WTC11 (cell line): Measurements from ENCODE around the gene TRIM38. TPM values are rescaled to one million over a fixed set of nuclear protein-coding genes. Genes with fewer than 3 reads are reported as not detected.

ENCODE experiments used
- ATAC-seq: fragments of 200-7000 bp; cut with Tn5 transposase; 2 replicates; pipeline ENCODE4 v1.10.0; 2021; ENCODE audit warnings: mild to moderate bottlenecking, moderate library complexity
- CTCF ChIA-PET: fragments of 300-600 bp; sonication (Branson Sonifier 250); formaldehyde crosslinking; loops from one replicate; lab custom pipeline; 2021; ENCODE audit warnings: antibody characterized with exemption; lab: Charles Lee
- POLR2A ChIA-PET: fragments of 350-600 bp; sonication (Branson Sonifier 250); formaldehyde crosslinking; loops from one replicate; lab custom pipeline; 2021; ENCODE audit warnings: antibody characterized with exemption; lab: Charles Lee
- DNase-seq: peaks from one replicate; pipeline ENCODE4 v3.0.0; 2021; ENCODE audit warnings: low spot score
- H3K27ac Mint-ChIP-seq: 2 replicates; pipeline ENCODE4 v1.8.0; 2021; ENCODE audit warnings: mixed read lengths
- H3K27me3 Mint-ChIP-seq: 2 replicates; pipeline ENCODE4 v1.8.0; 2021; ENCODE audit warnings: low read depth, mild to moderate bottlenecking, moderate library complexity, mixed read lengths
- H3K36me3 Mint-ChIP-seq: 2 replicates; pipeline ENCODE4 v1.8.0; 2021; ENCODE audit warnings: mixed read lengths
- H3K4me1 Mint-ChIP-seq: 2 replicates; pipeline ENCODE4 v1.8.0; 2022; ENCODE audit warnings: mixed read lengths
- H3K4me3 Mint-ChIP-seq: 2 replicates; pipeline ENCODE4 v1.8.0; 2021; ENCODE audit warnings: mild to moderate bottlenecking, moderate library complexity, mixed read lengths
- H3K9me3 Mint-ChIP-seq: 2 replicates; pipeline ENCODE4 v1.8.0; 2021; ENCODE audit warnings: mixed read lengths
- AR ChIP-seq: fragments of 250-450 bp; sonication (Bioruptor Pico); IDR thresholded peaks from 2 replicates; pipeline ENCODE4 v1.9.0; 2021; ENCODE audit warnings: mild to moderate bottlenecking
- CREB1 ChIP-seq: sonication (generic); formaldehyde crosslinking; IDR thresholded peaks from 2 replicates; pipeline ENCODE4 v1.8.0; 2023; ENCODE audit warnings: mild to moderate bottlenecking, missing genetic modification reagents
- E2F4 ChIP-seq: sonication (generic); formaldehyde crosslinking; IDR thresholded peaks from 2 replicates; pipeline ENCODE4 v1.8.1; 2022; ENCODE audit warnings: low read depth, mild to moderate bottlenecking, moderate library complexity, missing genetic modification reagents, borderline replicate concordance
- E2F5 ChIP-seq: sonication (generic); formaldehyde crosslinking; IDR thresholded peaks from 2 replicates; pipeline ENCODE4 v1.8.1; 2022; ENCODE audit warnings: mild to moderate bottlenecking, moderate library complexity, missing genetic modification reagents
- ELF4 ChIP-seq: sonication (generic); formaldehyde crosslinking; IDR thresholded peaks from 2 replicates; pipeline ENCODE4 v1.8.1; 2022; ENCODE audit warnings: low read depth, mild to moderate bottlenecking, moderate library complexity, missing genetic modification reagents
- ETV6 ChIP-seq: sonication (generic); formaldehyde crosslinking; IDR thresholded peaks from 2 replicates; pipeline ENCODE4 v1.8.1; 2022; ENCODE audit warnings: mild to moderate bottlenecking, missing genetic modification reagents
- FOXP4 ChIP-seq: sonication (generic); formaldehyde crosslinking; IDR thresholded peaks from 2 replicates; pipeline ENCODE4 v1.8.0; 2022; ENCODE audit warnings: mild to moderate bottlenecking, missing genetic modification reagents
- IRF1 ChIP-seq: sonication (generic); formaldehyde crosslinking; IDR thresholded peaks from 2 replicates; pipeline ENCODE4 v1.8.0; 2023; ENCODE audit warnings: missing genetic modification reagents
- JUN ChIP-seq: sonication (generic); formaldehyde crosslinking; IDR thresholded peaks from 2 replicates; pipeline ENCODE4 v1.8.0; 2023; ENCODE audit warnings: mild to moderate bottlenecking, missing genetic modification reagents
- MXD4 ChIP-seq: fragments of 250-450 bp; sonication (Bioruptor Pico); IDR thresholded peaks from 2 replicates; pipeline ENCODE4 v1.8.0; 2021; ENCODE audit warnings: mild to moderate bottlenecking, moderate library complexity, borderline replicate concordance
- MYBL2 ChIP-seq: sonication (generic); formaldehyde crosslinking; IDR thresholded peaks from 2 replicates; pipeline ENCODE4 v1.8.1; 2023; ENCODE audit warnings: mild to moderate bottlenecking, moderate library complexity, missing genetic modification reagents
- NFATC4 ChIP-seq: fragments of 250-450 bp; sonication (Bioruptor Pico); IDR thresholded peaks from 2 replicates; pipeline ENCODE4 v1.9.0; 2021; ENCODE audit warnings: mild to moderate bottlenecking
- NFYB ChIP-seq: sonication (generic); formaldehyde crosslinking; conservative IDR thresholded peaks from 2 replicates; pipeline ENCODE4 v1.8.0; 2022; ENCODE audit warnings: low read depth, missing genetic modification reagents
- NR3C1 ChIP-seq: sonication (generic); formaldehyde crosslinking; conservative IDR thresholded peaks from 2 replicates; pipeline ENCODE4 v1.8.1; 2023; ENCODE audit warnings: low read depth, mild to moderate bottlenecking, missing genetic modification reagents
- TCF7 ChIP-seq: sonication (generic); formaldehyde crosslinking; IDR thresholded peaks from 2 replicates; pipeline ENCODE4 v1.8.0; 2022; ENCODE audit warnings: mild to moderate bottlenecking, low read depth, missing genetic modification reagents, moderate library complexity
- TEAD4 ChIP-seq: sonication (generic); formaldehyde crosslinking; IDR thresholded peaks from 2 replicates; pipeline ENCODE4 v1.8.0; 2022; ENCODE audit warnings: mild to moderate bottlenecking, missing genetic modification reagents
- ZNF121 ChIP-seq: sonication (generic); formaldehyde crosslinking; IDR thresholded peaks from 2 replicates; pipeline ENCODE4 v1.8.0; 2023; ENCODE audit warnings: missing genetic modification reagents
- ZNF219 ChIP-seq: sonication (generic); formaldehyde crosslinking; IDR thresholded peaks from 2 replicates; pipeline ENCODE4 v1.8.0; 2023; ENCODE audit warnings: missing genetic modification reagents, mild to moderate bottlenecking, borderline replicate concordance
- ZNF232 ChIP-seq: sonication (generic); formaldehyde crosslinking; IDR thresholded peaks from 2 replicates; pipeline ENCODE4 v1.8.0; 2022; ENCODE audit warnings: mild to moderate bottlenecking, missing genetic modification reagents
- ZNF396 ChIP-seq: fragments of 250-450 bp; sonication (Bioruptor Pico); IDR thresholded peaks from 2 replicates; pipeline ENCODE4 v1.8.0; 2021; ENCODE audit warnings: mild to moderate bottlenecking, moderate library complexity, borderline replicate concordance
- total RNA-seq: library from RNA; stranded (reverse); gene quantifications from 3 replicates; pipeline ENCODE4 v1.2.3, GENCODE V29; 2021
- TF ChIP-seq, protein P1 (sequence below): sonication (generic); formaldehyde crosslinking; IDR thresholded peaks from 2 replicates; pipeline ENCODE4 v1.8.0; 2022; ENCODE audit warnings: missing genetic modification reagents

The TRIM38 gene
- total RNA-seq, 1 experiment from 2014 or later = 1.6 TPM

- H3K27me3 Mint-ChIP-seq = no peaks in the 10 kb centered on the region
- peak overlapping the region; percentile 96 for H3K27ac Mint-ChIP-seq
- TF ChIP-seq JUN (CRISPR knock-in tag) (no peak), NFYB (CRISPR knock-in tag) (peak; percentile 56; the same call in 1 of the 2 replicates)
- TF ChIP-seq, all 79 proteins: peak for 1
- Mint-ChIP-seq H3K4me3 (peak overlapping the region; percentile 76), H3K9me3 (peaks cover 6% of the 10 kb centered on the region), H3K36me3 (no peaks in the 10 kb centered on the region), H3K4me1 (peaks cover 36% of the 10 kb centered on the region)
- POLR2A ChIA-PET = interaction anchor here (0.5 to 8.4 kb wide), 10 partner anchors 9 to 1875 kb away, joined by 3 to 199 read pairs (median 14); a partner anchor contains a TSS
- ATAC-seq = peak; percentile 33
- peak; percentile 83 for DNase-seq
- CTCF ChIA-PET = interaction anchor here (0.8 to 4.2 kb wide), 4 partner anchors 8 to 229 kb away, joined by 3 to 23 read pairs (median 10); no protein-coding TSS in a partner anchor
Observed at GRCh38 chr6:26017632-26017966, 55.0 kb downstream of the TRIM38 start.

DNA sequence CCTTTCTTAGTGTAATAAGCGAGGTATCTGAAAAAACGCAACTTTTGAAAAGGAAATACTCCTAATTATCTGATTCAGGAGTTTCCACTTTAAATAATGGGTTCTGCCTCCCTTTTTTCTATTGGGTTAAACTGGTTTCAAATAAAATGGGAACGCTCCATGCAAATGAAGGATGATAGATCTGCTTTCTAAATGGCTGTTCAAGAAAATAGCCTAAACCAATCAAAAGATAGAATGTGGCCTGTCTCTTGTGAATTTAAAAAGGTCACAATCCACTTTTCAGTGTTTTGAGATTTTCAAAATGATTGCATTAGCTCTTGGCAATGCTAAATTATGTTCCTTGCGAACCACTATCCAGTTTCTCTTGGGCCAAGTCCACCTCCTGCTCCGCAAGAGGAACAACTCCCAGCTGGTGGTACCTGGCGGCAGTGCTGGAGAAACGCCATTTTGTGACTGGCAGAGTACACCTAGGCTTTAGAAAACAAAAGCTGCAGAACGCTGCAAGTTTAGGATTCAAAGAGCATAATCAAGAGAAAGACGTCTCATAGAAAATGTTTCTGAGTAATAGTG lies 56.7 kb downstream of the TRIM38 start:
- POLR2A ChIA-PET = interaction anchor here (0.8 to 8.4 kb wide), 12 partner anchors 9 to 1874 kb away, joined by 3 to 199 read pairs (median 18); a partner anchor contains a TSS
- TF ChIP-seq AR (CRISPR knock-in tag) (no peak), MYBL2 (CRISPR knock-in tag) (no peak), ELF4 (CRISPR knock-in tag) (no peak), E2F4 (CRISPR knock-in tag) (no peak), TEAD4 (CRISPR knock-in tag) (no peak), ZNF219 (no peak), NFATC4 (CRISPR knock-in tag) (no peak), CREB1 (CRISPR knock-in tag) (no peak), MXD4 (no peak), ZNF396 (CRISPR knock-in tag) (no peak), NR3C1 (CRISPR knock-in tag) (no peak), TCF7 (CRISPR knock-in tag) (no peak), ZNF121 (CRISPR knock-in tag) (no peak)
- TF ChIP-seq, all 79 proteins: peak for 0
- peaks cover 51% of the 10 kb centered on the region for H3K4me1 Mint-ChIP-seq
- ATAC-seq (no peak), DNase-seq (no peak)
- no peaks in the 10 kb centered on the region for H3K36me3 Mint-ChIP-seq
- H3K27me3 Mint-ChIP-seq = no peaks in the 10 kb centered on the region
- peaks cover 6% of the 10 kb centered on the region for H3K9me3 Mint-ChIP-seq
- H3K4me3 Mint-ChIP-seq = peak overlapping the region; percentile 97
- peak overlapping the region; percentile 96 for H3K27ac Mint-ChIP-seq
- CTCF ChIA-PET = interaction anchor here (4.0 kb wide), 1 partner anchor 27 kb away, joined by 19 read pairs; no protein-coding TSS in a partner anchor

DNA sequence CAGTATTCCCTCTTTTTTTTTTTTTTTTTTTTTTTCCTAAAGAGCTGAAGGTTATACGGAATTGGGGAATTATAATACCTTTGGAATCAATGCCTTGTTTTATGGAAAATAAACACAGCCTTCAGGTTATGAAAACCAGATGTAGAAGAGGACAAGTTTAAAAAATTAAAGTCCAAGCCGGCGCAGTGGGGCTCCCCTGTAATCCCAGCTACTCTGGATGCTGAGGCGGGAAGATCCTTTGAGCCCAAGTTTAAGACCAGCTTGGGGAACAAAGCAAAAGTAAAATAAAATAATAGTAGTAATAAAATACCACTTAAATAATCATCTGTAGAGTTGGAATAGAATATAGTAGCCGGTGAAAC lies 57.3 kb downstream of the TRIM38 start:
- CTCF ChIA-PET = interaction anchor here (0.7 to 4.0 kb wide), 2 partner anchors 14 to 28 kb away, joined by 3 to 19 read pairs; no protein-coding TSS in a partner anchor
- H3K9me3 Mint-ChIP-seq = peaks cover 6% of the 10 kb centered on the region
- TF ChIP-seq, protein P1, sequence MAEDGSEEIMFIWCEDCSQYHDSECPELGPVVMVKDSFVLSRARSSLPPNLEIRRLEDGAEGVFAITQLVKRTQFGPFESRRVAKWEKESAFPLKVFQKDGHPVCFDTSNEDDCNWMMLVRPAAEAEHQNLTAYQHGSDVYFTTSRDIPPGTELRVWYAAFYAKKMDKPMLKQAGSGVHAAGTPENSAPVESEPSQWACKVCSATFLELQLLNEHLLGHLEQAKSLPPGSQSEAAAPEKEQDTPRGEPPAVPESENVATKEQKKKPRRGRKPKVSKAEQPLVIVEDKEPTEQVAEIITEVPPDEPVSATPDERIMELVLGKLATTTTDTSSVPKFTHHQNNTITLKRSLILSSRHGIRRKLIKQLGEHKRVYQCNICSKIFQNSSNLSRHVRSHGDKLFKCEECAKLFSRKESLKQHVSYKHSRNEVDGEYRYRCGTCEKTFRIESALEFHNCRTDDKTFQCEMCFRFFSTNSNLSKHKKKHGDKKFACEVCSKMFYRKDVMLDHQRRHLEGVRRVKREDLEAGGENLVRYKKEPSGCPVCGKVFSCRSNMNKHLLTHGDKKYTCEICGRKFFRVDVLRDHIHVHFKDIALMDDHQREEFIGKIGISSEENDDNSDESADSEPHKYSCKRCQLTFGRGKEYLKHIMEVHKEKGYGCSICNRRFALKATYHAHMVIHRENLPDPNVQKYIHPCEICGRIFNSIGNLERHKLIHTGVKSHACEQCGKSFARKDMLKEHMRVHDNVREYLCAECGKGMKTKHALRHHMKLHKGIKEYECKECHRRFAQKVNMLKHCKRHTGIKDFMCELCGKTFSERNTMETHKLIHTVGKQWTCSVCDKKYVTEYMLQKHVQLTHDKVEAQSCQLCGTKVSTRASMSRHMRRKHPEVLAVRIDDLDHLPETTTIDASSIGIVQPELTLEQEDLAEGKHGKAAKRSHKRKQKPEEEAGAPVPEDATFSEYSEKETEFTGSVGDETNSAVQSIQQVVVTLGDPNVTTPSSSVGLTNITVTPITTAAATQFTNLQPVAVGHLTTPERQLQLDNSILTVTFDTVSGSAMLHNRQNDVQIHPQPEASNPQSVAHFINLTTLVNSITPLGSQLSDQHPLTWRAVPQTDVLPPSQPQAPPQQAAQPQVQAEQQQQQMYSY (CRISPR knock-in tag) = no peak
- TF ChIP-seq IRF1 (CRISPR knock-in tag) = no peak
- no peak for TF ChIP-seq ZNF232 (CRISPR knock-in tag)
- no peak for TF ChIP-seq E2F5 (CRISPR knock-in tag)
- TF ChIP-seq ZNF396 (CRISPR knock-in tag) = no peak
- TF ChIP-seq ETV6 (CRISPR knock-in tag) = no peak
- TF ChIP-seq FOXP4 (CRISPR knock-in tag) = no peak

More for the DNA sequence above, 57.3 kb downstream of the TRIM38 start:
- ATAC-seq (no peak), DNase-seq (no peak)
- POLR2A ChIA-PET = interaction anchor here (0.6 to 8.4 kb wide), 20 partner anchors 9 to 1874 kb away, joined by 3 to 199 read pairs (median 10); a partner anchor contains a TSS
- H3K27ac Mint-ChIP-seq = no peak overlapping the region; the same call in none of the 2 replicates
- peaks cover 57% of the 10 kb centered on the region for H3K4me1 Mint-ChIP-seq
- no peaks in the 10 kb centered on the region for H3K36me3 Mint-ChIP-seq
- no peaks in the 10 kb centered on the region for H3K27me3 Mint-ChIP-seq
- H3K4me3 Mint-ChIP-seq = peak overlapping the region; percentile 97
